Kidney epithelial cell (primary cell): ENCODE data around the gene TNFRSF9. TPM values are rescaled to one million over a fixed set of nuclear protein-coding genes. Genes with fewer than 3 reads are reported as not detected.

ENCODE experiments used
- DNase-seq: peaks from one replicate; pipeline ENCODE4 v3.0.0-alpha.2; 2010; ENCODE audit warnings: low read depth
- H3K27me3 ChIP-seq: 2 replicates; pipeline ENCODE4 v1.6.0; 2011; ENCODE audit warnings: low read length; ENCODE audit not compliant: control insufficient read depth, insufficient read depth
- H3K36me3 ChIP-seq: 2 replicates; pipeline ENCODE4 v1.5.1; 2011; ENCODE audit warnings: low read length; ENCODE audit not compliant: control insufficient read depth, insufficient read depth
- H3K4me3 ChIP-seq: 2 replicates; pipeline ENCODE4 v1.5.1; 2011; ENCODE audit warnings: low read depth, mild to moderate bottlenecking, control low read depth, low read length
- CTCF ChIP-seq: IDR thresholded peaks from 2 replicates; pipeline ENCODE4 v1.5.1; 2011; ENCODE audit warnings: mild to moderate bottlenecking, moderate library complexity, low read length, control low read depth, inconsistent platforms; ENCODE audit not compliant: insufficient read depth, poor library complexity, severe bottlenecking
- total RNA-seq: library from RNA; depleted of rRNA; stranded (reverse); fragments of >200 nt; gene quantifications from 2 replicates; pipeline ENCODE4 v1.2.3, GENCODE V29; 2015

The TNFRSF9 gene
- total RNA-seq, 1 donor from 2014 or later: 4.6 TPM

- no peak for TF ChIP-seq CTCF
- no peak overlapping the region for H3K4me3 ChIP-seq
- DNase-seq: no peak
- no peaks in the 10 kb centered on the region for H3K36me3 ChIP-seq
- H3K27me3 ChIP-seq: no peaks in the 10 kb centered on the region
Measured at GRCh38 chr1:7893529-7894180, 47.0 kb downstream of the TNFRSF9 start.

- Histone ChIP-seq H3K4me3 (no peak overlapping the region), H3K36me3 (no peaks in the 10 kb centered on the region), H3K27me3 (no peaks in the 10 kb centered on the region)
- TF ChIP-seq CTCF: no peak
- DNase-seq: no peak
Measured at GRCh38 chr1:7891804-7892203, 48.8 kb downstream of the TNFRSF9 start.

GRCh38 chr1:7890853-7891252 is 49.8 kb downstream of the TNFRSF9 start:
- Histone ChIP-seq H3K4me3 (no peak overlapping the region), H3K27me3 (no peaks in the 10 kb centered on the region), H3K36me3 (no peaks in the 10 kb centered on the region)
- DNase-seq: no peak
- no peak for TF ChIP-seq CTCF

- no peak for DNase-seq
- H3K36me3 ChIP-seq: no peaks in the 10 kb centered on the region
- H3K4me3 ChIP-seq: no peak overlapping the region
- no peak for TF ChIP-seq CTCF
- no peaks in the 10 kb centered on the region for H3K27me3 ChIP-seq
Measured at GRCh38 chr1:7888248-7889081, 52.2 kb downstream of the TNFRSF9 start.

- TF ChIP-seq CTCF: no peak
Measured at GRCh38 chr1:7886405-7886745, 54.3 kb downstream of the TNFRSF9 start.

More at GRCh38 chr1:7886405-7886745, 54.3 kb downstream of the TNFRSF9 start:
- DNase-seq: no peak
- Histone ChIP-seq H3K36me3 (no peaks in the 10 kb centered on the region), H3K27me3 (no peaks in the 10 kb centered on the region), H3K4me3 (no peak overlapping the region)
